GM19438 (cell line): ENCODE data around the gene RIMBP3C.
"Not testable (repeated sequence)": the region's sequence is repeated elsewhere in the genome, so short reads cannot be mapped to it uniquely, and the experiment has no call there.

Experiments used
- ATAC-seq: cut with Tn5 transposase; IDR thresholded peaks from one replicate; pipeline ENCODE4 v1.9.1; 2021; ENCODE audit warnings: low read depth; ENCODE audit not compliant: unreplicated experiment

The RIMBP3C gene

GRCh38 chr22:21532863-21533648 lies 18.2 kb downstream of the RIMBP3C start:
- ATAC-seq = not testable (repeated sequence)

- ATAC-seq = not testable (repeated sequence)
These were observed 19.7 kb downstream of the RIMBP3C start for GRCh38 chr22:21531525-21531924.

GRCh38 chr22:21526705-21527500 lies 24.4 kb downstream of the RIMBP3C start:
- ATAC-seq = not testable (repeated sequence)

GRCh38 chr22:21516970-21517764 lies 34.1 kb downstream of the RIMBP3C start:
- not testable (repeated sequence) for ATAC-seq

- not testable (repeated sequence) for ATAC-seq
These were observed 34.7 kb downstream of the RIMBP3C start for GRCh38 chr22:21516522-21516921.

GRCh38 chr22:21515234-21515633 lies 36.0 kb downstream of the RIMBP3C start:
- ATAC-seq = not testable (repeated sequence)

- not testable (repeated sequence) for ATAC-seq
These were observed 37.1 kb downstream of the RIMBP3C start for GRCh38 chr22:21514117-21514516.

- not testable (repeated sequence) for ATAC-seq
These were observed 39.2 kb downstream of the RIMBP3C start for GRCh38 chr22:21512022-21512421.

- not testable (repeated sequence) for ATAC-seq
These were observed 40.9 kb downstream of the RIMBP3C start for GRCh38 chr22:21510397-21510796.

- ATAC-seq = not testable (repeated sequence)
These were observed 51.4 kb downstream of the RIMBP3C start for GRCh38 chr22:21499623-21500506.

- ATAC-seq = not testable (repeated sequence)
These were observed 52.8 kb downstream of the RIMBP3C start for GRCh38 chr22:21498489-21498888.

GRCh38 chr22:21497984-21498383 lies 53.3 kb downstream of the RIMBP3C start:
- ATAC-seq = not testable (repeated sequence)
